Breast epithelium (tissue), 4 donors: ENCODE measurements around the gene PTPRN2. TPM values are rescaled to one million over a fixed set of nuclear protein-coding genes. Genes with fewer than 3 reads are reported as not detected.
A peak's percentile ranks its signal among the peaks of the same experiment; 100 is the strongest.

ENCODE experiments used
- DNase-seq, 2 donors: peaks; one replicate each; pipeline ENCODE4 v3.0.0-alpha.2; 2019; ENCODE audit warnings: low spot score in 2 of 2
- H3K27ac ChIP-seq, 2 donors: fragments of 200-600 bp; sonication (generic) in 1 of 2; one replicate each; pipeline ENCODE4 v1.5.1; 2016 to 2019; ENCODE audit warnings: mild to moderate bottlenecking in 1 of 2
- H3K27me3 ChIP-seq, 2 donors: fragments of 200-600 bp; sonication (generic) in 1 of 2; one replicate each; pipeline versions ENCODE4 v1.5.1 to v1.6.0; 2017 to 2019; ENCODE audit warnings: control low read depth in 1 of 2, mild to moderate bottlenecking in 1 of 2
- H3K36me3 ChIP-seq: fragments of 200-600 bp; one replicate; pipeline ENCODE4 v1.5.1; 2019
- H3K4me1 ChIP-seq, 2 donors: fragments of 200-600 bp; sonication (generic); one replicate each; pipeline ENCODE4 v1.5.1; 2016 to 2019; ENCODE audit warnings: control low read depth in 1 of 2
- H3K4me3 ChIP-seq, 3 donors: fragments of 200-600 bp; sonication (generic); 1 replicate in 2 of 3; 2 replicates in 1 of 3; pipeline ENCODE4 v1.5.1; 2016 to 2019; ENCODE audit warnings: mild to moderate bottlenecking in 3 of 3, moderate library complexity in 2 of 3
- H3K9me3 ChIP-seq, 2 donors: fragments of 200-600 bp; sonication (generic) in 1 of 2; one replicate each; pipeline ENCODE4 v1.5.1; 2016 to 2019; ENCODE audit warnings: control low read depth in 1 of 2
- POLR2A ChIP-seq: fragments of 450-650 bp; IDR thresholded peaks from one replicate; pipeline ENCODE4 v1.6.1; 2016; ENCODE audit warnings: antibody characterized with exemption, mild to moderate bottlenecking, moderate library complexity
- POLR2AphosphoS5 ChIP-seq, 3 donors: sonication (generic); formaldehyde crosslinking; IDR thresholded peaks; one replicate each; pipeline ENCODE4 v1.6.1; 2017; ENCODE audit warnings: antibody characterized with exemption in 3 of 3
- intact Hi-C: fragments of 100-400 bp; cut with DNase I; formaldehyde crosslinking; loops from one replicate; pipeline ENCODE4 v1.15.1; 2023; ENCODE audit warnings: low total_unique reads
- total RNA-seq, 3 donors: library from RNA; depleted of rRNA; stranded (reverse); fragments of >200 nt; gene quantifications; one replicate each; pipeline ENCODE4 v1.1.0, GENCODE V29; 2016
- TF ChIP-seq, protein P1 (sequence below), 3 donors: fragments of 450-650 bp; IDR thresholded peaks; one replicate each; pipeline ENCODE4 v1.5.1; 2016 to 2017; ENCODE audit warnings: antibody characterized with exemption in 3 of 3, mild to moderate bottlenecking in 3 of 3, moderate library complexity in 3 of 3

Gene PTPRN2
- total RNA-seq, 3 donors from 2014 or later, result 1.6 to 2.2 (median 2.2) TPM

GRCh38 chr7:158073845-158074840, 513.5 kb downstream of the PTPRN2 start:
- Histone ChIP-seq H3K9me3 (no peaks in the 10 kb centered on the region), H3K27me3 (peaks cover 0 to 15% of the 10 kb centered on the region in 2 donors), H3K36me3 (no peaks in the 10 kb centered on the region), H3K27ac (no peak overlapping the region), H3K4me3 (no peak overlapping the region), H3K4me1 (no peaks in the 10 kb centered on the region)
- TF ChIP-seq, protein P1, sequence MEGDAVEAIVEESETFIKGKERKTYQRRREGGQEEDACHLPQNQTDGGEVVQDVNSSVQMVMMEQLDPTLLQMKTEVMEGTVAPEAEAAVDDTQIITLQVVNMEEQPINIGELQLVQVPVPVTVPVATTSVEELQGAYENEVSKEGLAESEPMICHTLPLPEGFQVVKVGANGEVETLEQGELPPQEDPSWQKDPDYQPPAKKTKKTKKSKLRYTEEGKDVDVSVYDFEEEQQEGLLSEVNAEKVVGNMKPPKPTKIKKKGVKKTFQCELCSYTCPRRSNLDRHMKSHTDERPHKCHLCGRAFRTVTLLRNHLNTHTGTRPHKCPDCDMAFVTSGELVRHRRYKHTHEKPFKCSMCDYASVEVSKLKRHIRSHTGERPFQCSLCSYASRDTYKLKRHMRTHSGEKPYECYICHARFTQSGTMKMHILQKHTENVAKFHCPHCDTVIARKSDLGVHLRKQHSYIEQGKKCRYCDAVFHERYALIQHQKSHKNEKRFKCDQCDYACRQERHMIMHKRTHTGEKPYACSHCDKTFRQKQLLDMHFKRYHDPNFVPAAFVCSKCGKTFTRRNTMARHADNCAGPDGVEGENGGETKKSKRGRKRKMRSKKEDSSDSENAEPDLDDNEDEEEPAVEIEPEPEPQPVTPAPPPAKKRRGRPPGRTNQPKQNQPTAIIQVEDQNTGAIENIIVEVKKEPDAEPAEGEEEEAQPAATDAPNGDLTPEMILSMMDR (IDR thresholded peaks at IDR 0.05), result no peak
- no peak for TF ChIP-seq POLR2A
- no peak for TF ChIP-seq POLR2AphosphoS5 (IDR thresholded peaks at IDR 0.05)
- no peak for DNase-seq
- intact Hi-C loops, result no loop called here

GRCh38 chr7:158072991-158073730, 514.5 kb downstream of the PTPRN2 start:
- DNase-seq, result peak in 1 of 2 donors; percentile 3
- intact Hi-C loops, result no loop called here
- Histone ChIP-seq H3K4me1 (no peaks in the 10 kb centered on the region), H3K36me3 (no peaks in the 10 kb centered on the region), H3K27ac (no peak overlapping the region), H3K27me3 (peaks cover 0 to 15% of the 10 kb centered on the region in 2 donors), H3K4me3 (no peak overlapping the region), H3K9me3 (no peaks in the 10 kb centered on the region)
- TF ChIP-seq POLR2AphosphoS5 (IDR thresholded peaks at IDR 0.05), result no peak
- TF ChIP-seq, protein P1 (IDR thresholded peaks at IDR 0.05), result no peak
- no peak for TF ChIP-seq POLR2A

GRCh38 chr7:158070222-158070920, 517.3 kb downstream of the PTPRN2 start:
- peaks cover 0 to 4% of the 10 kb centered on the region in 2 donors for H3K27me3 ChIP-seq
- DNase-seq, result no peak

GRCh38 chr7:158068853-158069252, 518.8 kb downstream of the PTPRN2 start:
- no peak for DNase-seq
- Histone ChIP-seq H3K27me3 (no peaks in the 10 kb centered on the region), H3K4me1 (no peaks in the 10 kb centered on the region), H3K4me3 (no peak overlapping the region), H3K36me3 (no peaks in the 10 kb centered on the region), H3K27ac (no peak overlapping the region), H3K9me3 (no peaks in the 10 kb centered on the region)
- intact Hi-C loops, result no loop called here
- TF ChIP-seq, protein P1 (IDR thresholded peaks at IDR 0.05), result no peak
- no peak for TF ChIP-seq POLR2AphosphoS5 (IDR thresholded peaks at IDR 0.05)
- TF ChIP-seq POLR2A, result no peak

More at GRCh38 chr7:158070222-158070920, 517.3 kb downstream of the PTPRN2 start:
- H3K4me1 ChIP-seq, result no peaks in the 10 kb centered on the region
- H3K4me3 ChIP-seq, result no peak overlapping the region
- TF ChIP-seq POLR2AphosphoS5 (IDR thresholded peaks at IDR 0.05), result no peak
- no peak for TF ChIP-seq POLR2A
- TF ChIP-seq, protein P1 (IDR thresholded peaks at IDR 0.05), result no peak
- intact Hi-C loops, result no loop called here
- no peak overlapping the region for H3K27ac ChIP-seq
- no peaks in the 10 kb centered on the region for H3K36me3 ChIP-seq
- no peaks in the 10 kb centered on the region for H3K9me3 ChIP-seq
